ENCODE data around the gene FRMD1. TPM values are rescaled to one million over a fixed set of nuclear protein-coding genes. Genes with fewer than 3 reads are reported as not detected.

FRMD1 gene
- not detected for total RNA-seq

GRCh38 chr6:168078943-168079405, at the start of gene FRMD1:
Gene FRMD1, minus strand, starts transcription at chr6:168079212. Its CDS starts 118 bp downstream, at chr6:168079094.
- ATAC-seq: no peak

DNA sequence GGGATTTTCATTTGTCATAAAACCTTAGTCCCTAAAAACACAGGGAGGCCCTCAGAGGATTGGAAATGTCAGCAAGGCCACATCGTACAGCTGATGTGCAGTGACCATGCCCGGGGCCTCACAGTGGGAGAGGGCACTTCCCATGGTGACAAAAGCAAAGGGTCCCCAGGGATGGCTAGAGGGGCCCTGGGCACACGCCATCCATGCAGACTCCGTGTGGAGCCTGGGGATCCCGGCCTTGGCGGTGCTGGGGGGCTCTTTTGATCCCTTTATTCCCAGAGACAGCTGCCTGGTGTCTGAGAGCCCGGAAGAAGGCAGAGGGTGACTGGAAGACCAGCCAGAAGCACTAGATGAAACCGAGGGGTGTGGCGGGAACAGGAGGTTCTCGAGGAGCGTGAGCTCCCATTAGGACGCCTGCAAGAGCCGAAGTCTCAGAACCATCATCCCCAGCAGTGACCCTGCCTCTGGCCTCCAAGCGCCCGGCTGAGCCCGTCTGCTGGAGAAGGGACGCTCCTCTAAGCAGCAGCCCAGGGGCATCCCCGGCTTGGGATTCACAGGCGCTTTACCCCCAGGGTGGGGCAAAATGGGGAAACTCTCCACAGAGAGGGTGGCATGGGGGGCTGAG, 49.1 kb upstream of the FRMD1 start:
- ATAC-seq: no peak

GRCh38 chr6:168127384-168127868, 48.4 kb upstream of the FRMD1 start:
- ATAC-seq: no peak

DNA sequence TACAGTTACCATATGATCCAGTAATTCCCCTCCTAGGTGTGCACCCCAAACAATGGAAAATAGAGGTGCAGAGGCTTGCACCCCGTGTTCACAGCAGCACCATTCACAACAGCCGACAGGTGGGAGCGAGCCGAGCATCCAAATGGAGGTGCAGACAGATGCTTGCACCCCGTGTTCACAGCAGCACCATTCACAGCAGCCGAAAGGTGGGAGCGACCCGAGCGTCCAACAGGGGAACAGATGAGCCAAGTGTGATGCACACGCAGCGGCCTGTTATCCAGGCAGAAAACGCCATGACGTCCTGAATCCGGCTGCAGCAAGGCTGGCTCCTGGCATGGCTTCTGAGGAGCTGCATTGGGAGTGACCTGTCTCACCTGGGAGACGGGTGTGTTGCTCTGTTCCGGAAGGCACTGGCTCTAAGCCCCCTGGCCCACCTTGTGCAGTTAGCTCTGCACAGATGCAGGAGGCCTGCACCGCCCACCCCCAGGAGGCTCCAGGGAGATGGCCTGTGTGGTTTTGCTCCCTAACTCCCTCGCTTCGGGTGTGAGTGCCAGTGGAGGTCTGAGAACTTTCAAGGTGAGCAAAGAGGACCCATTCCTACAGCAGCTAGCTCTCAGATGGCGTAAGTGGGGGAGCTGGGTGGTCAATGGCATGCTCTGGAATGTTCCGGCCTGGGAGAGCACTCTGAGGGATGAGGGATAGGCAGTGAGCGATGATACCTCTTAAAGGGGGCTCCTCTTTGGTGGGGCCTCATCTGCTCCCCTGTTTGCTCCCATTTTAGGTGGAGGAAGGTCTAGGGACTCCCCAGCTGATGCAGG, 47.8 kb upstream of the FRMD1 start:
- no peak for ATAC-seq

- no peak for ATAC-seq
These were observed 46.5 kb upstream of the FRMD1 start for GRCh38 chr6:168125429-168126001.

DNA sequence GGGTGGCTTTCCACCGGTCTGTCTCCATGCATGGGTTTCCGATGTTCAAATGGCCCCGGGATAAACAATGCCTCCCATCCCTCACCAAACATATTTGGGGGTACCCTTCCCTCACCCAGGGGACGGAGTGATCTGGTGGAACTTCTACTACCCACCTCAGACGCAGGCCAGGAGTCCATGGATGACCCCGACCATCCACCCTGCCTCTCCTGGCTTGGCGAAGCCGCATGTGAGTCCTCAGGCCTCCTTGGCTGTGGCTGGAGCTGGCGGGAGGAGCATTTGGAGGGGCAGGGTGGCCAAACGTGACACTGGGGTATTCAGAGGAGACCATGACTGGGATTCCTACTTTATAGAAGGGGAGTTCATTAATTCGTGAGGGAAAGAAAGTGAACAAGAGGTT, 45.9 kb upstream of the FRMD1 start:
- ATAC-seq: no peak

GRCh38 chr6:168124158-168124557, 45.1 kb upstream of the FRMD1 start:
- ATAC-seq: no peak

DNA sequence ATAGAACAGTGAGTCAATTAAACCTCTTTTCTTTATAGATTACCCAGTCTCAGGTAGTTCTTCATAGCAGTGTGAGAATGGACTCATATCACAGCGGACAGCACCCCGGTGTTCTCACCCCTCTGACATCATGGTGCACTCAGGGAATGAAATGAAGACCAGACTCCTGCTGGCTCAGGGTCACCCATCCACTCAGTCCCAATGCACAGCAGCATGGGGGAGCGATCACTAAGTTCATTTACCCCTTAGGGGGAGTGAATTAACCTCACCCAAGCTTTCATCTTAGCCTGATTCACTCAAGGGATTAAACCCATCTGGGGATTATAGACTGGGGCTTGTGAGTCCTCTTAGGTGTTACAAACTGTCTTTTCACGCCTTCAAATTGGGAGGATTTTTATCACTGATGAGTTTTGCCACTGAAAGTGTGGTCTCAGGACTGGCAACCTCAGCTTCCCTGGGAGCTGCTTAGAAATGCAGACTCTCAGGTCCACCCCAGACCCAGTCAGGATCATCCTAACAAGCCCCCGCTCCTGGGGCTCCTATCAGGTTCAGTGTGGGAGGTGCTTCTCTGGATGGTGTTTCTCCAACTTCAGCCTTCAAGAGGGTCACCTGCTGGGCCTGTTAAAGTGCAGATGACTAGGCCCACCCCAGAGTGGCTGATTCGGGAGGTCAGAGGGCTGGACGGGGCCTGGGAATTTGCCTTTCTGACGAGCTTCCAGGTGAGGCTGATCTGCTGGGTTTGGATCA, 44.3 kb upstream of the FRMD1 start:
- ATAC-seq: no peak

GRCh38 chr6:168122521-168122920, 43.5 kb upstream of the FRMD1 start:
- ATAC-seq: no peak

- ATAC-seq: no peak
These were observed 43.0 kb upstream of the FRMD1 start for GRCh38 chr6:168122011-168122410.

DNA sequence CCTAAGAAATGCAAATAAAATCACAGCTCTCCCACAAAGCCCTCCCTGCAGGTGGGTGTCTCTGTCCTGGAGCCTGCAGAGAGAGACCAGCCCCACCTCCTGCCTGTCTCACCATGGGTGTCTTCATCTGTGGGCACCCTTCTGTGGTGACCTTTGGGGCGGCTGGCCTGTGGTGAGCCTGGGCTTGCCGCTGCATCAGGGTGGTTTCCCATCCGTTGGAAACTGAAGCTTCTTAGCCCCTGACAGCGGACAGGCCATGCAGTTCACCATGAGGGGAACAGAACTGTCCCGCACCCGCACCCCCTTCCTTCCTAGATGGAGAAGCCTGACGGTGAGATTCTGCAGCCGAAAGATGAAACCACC, 42.3 kb upstream of the FRMD1 start:
- no peak for ATAC-seq

DNA sequence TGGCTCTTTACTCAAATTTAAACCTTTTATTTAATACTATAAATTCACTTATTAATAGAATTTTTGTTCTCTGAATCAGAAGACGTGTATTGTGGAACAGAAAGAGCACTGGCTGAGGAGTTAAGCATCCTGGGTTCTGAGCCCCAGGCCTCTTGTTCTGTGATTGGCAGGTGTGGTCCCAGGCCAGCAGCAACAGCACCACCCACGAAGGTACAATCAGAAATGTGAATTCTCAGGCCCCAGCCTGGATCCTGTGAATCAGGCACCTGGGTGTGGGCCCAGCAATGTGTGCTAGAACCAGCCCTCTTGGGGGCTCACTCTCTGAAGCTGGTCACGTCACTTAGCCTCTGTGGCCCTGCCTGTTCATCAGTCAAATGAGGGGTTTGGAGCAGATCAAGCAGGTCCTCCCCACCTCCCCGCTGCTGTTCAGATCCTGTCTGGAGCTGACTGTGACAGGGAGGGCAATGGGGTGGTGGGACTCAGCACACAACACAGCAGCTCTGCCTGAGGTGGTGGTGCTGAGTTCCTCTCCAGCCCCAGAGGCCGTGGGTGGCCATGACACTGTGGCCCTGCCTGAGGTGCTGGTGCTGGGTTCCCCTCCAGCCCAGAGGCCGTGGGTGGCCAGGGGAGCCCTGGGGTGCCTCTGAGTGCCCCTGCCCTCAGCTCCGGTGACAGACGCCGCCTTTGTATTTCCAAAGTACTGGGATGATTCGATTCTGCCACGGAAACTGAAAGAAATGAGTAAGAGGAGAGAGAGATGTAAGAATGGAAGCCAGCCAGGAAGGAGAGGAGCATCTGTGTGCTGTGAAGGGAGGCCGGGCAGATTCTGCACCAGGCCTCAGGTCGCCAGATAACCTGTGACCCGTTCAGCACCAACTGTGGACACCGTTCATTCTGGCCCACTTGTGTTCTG, 41.6 kb upstream of the FRMD1 start:
- ATAC-seq: no peak

DNA sequence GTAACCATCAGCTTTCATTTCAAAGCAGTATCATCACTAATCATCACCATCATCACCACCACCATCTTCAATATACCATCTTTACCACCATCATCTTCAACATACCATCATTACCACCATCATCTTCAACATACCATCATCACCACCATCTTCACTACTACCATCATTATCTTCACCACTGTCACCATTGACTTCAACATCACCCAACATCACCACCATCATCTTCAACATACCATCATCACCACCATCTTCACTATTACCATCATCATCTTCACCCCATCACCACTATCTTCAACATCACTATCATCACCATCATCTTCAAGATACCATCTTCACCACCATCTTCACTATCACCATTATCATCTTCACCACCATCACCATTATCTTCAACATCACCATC, 40.5 kb upstream of the FRMD1 start:
- ATAC-seq: no peak

DNA sequence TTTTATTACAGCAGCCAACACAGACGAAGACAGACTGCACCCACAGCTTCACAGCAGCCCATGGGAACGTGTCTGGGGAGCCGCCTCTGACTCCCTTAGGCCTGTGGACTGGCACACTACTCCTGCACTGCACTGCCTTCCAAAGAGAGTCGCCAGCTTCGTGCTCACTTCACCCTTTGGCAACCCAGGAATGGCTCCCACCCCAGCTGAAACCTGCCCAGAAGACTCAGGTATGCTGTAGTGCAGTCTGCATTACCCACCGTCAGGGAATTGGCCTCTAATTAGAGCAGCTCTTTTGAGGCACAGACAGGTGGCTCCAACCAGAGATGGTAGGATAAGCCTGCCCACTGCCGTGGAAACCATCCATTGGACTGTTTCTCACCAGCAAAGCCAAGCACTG, 39.9 kb upstream of the FRMD1 start:
- ATAC-seq: no peak

DNA sequence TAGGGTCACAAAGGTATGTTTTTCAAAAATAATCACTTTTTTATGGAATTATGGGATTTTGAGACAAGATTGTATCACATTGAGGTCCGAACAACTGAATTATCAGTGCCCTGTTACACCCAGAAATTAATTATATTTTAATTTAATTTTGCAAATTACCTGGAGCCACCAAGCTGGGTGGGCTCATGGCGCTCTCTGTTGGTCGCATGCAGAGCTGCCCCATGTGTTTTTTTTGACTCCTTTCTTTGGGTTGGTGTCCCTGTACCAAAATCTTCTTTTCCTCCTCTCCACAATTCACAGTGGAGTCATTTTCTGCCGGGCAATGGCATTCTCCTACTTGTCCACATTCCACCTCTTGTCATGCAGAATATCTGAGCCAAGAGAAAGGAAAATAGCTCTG, 38.9 kb upstream of the FRMD1 start:
- ATAC-seq: no peak

GRCh38 chr6:168116975-168117899, 38.2 kb upstream of the FRMD1 start:
- ATAC-seq: peak; percentile 13

DNA sequence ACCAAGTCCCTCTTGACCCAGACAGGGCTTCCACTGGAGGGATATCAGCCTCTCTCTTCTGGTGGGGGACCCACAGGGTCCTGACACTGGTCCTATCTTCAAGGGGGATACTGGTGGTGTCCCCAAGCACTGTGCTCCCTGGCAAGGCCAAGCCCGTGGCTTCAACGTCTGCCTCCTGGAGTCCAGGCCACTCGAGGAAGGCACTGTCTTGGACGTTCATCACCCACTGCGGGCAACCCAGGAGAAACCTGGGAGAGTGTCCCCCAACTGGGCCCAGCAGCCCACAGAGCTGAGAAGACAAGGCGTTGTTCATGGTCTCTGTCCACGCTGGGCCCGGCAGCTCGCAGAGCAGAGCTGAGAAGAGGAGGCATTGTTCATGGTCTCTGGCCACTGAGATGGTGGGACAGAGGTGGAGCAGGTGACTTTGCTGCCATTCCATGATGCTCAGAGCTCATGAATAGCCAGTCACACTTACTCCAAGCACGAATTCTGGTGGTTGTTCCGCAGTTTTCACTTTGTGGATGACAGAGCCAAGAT, 37.5 kb upstream of the FRMD1 start:
- no peak for ATAC-seq

DNA sequence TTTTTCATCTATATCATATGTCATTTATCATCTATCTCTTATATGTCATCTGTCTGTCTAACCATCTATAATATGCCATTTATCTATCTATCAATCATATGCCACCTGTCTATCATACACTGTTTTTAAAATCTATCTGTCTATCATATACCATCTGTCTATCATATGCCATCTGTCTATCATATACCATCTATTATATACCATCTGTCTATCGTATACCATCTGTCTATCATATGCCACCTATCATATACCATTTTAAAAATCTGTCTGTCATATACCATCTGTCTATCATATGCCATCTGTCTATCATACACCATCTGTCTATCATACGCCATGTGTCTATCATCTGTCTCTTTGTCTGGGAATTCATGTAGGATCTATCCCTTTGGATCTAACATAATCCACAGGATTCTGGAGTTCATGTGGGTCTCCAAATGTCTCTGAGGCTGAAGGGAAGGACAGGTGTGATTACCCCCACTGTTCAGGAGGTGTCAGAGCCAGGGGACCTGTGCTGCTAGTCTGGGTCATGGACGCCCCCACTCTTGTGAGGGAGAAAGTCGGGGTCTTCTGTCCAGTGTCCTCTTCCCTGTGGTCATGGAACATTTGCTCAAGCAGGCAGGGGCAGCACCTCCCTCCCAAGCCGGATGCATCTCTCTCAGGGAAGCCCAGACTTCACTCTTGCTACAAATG, 36.9 kb upstream of the FRMD1 start:
- no peak for ATAC-seq

- no peak for ATAC-seq
These were observed 34.2 kb upstream of the FRMD1 start for GRCh38 chr6:168113226-168113625.

- no peak for ATAC-seq
These were observed 32.9 kb upstream of the FRMD1 start for GRCh38 chr6:168111911-168112310.

All from esophagus mucosa (tissue), 1 donor.